HCT116 (cell line): Measurements from ENCODE around the gene DENND1A. TPM values are rescaled to one million over a fixed set of nuclear protein-coding genes. Genes with fewer than 3 reads are reported as not detected.

Experiments
- ATAC-seq: fragments of 200-7000 bp; cut with Tn5 transposase; 2 replicates; pipeline ENCODE4 v1.9.1; 2020; ENCODE audit warnings: mild to moderate bottlenecking, moderate library complexity
- BruUV-seq: library from RNA; stranded (reverse); fragments of 400-500 nt; replicated peaks from 2 replicates; lab custom pipeline; 2021; lab: Mats Ljungman, UMichigan
- CTCF ChIA-PET: fragments of 300-600 bp; sonication (Branson Sonifier 250); formaldehyde crosslinking; loops from one replicate; lab custom pipeline; 2021; ENCODE audit warnings: antibody characterized with exemption; lab: Charles Lee
- POLR2A ChIA-PET: fragments of 300-600, 350-600 bp; sonication (Branson Sonifier 250); formaldehyde crosslinking; loops from one replicate; lab custom pipeline; 2021; ENCODE audit warnings: antibody characterized with exemption; lab: Charles Lee
- RAD21 ChIA-PET, 2 experiments: fragments of 300-600 bp; sonication (Branson Sonifier 250); formaldehyde crosslinking; loops; one replicate each; lab custom pipeline; 2023; ENCODE audit warnings: low total read pairs in 2 of 2; ENCODE audit not compliant: uncharacterized antibody in 2 of 2, unreplicated experiment in 2 of 2, low non-redundant PET in 1 of 2; lab: Charles Lee
- DNase-seq: peaks from one replicate; pipeline ENCODE4 v3.0.0-alpha.2; 2010; ENCODE audit warnings: low read depth, low spot score
- H2AFZ ChIP-seq: fragments of 200-600 bp; shearing (Covaris generic), sonication (generic); 2 replicates; pipeline ENCODE4 v1.6.1; 2017; ENCODE audit warnings: low read depth, mixed run types, mixed read lengths, antibody characterized with exemption, low read length; ENCODE audit not compliant: poor library complexity, severe bottlenecking
- H3K27ac ChIP-seq: 2 replicates; pipeline ENCODE4 v1.5.1; 2012; ENCODE audit warnings: low read depth, low read length
- H3K27me3 ChIP-seq: fragments of 200-600 bp; sonication (generic); 2 replicates; pipeline ENCODE4 v1.6.1; 2016; ENCODE audit warnings: mixed run types, low read length, mixed read lengths; ENCODE audit not compliant: insufficient read depth
- H3K36me3 ChIP-seq, 2 experiments: fragments of 200-500 bp in 1 of 2; fragments of 200-600 bp in 1 of 2; sonication (Bioruptor generic) in 1 of 2; sonication (generic) in 1 of 2; 2 replicates each; pipeline versions ENCODE4 v1.5.1 to v1.6.1; 2014 to 2016; ENCODE audit warnings: low read length in 2 of 2, inconsistent platforms in 1 of 2, mixed read lengths in 1 of 2, mixed run types in 1 of 2; ENCODE audit not compliant: insufficient read depth in 2 of 2, control insufficient read depth in 1 of 2
- H3K4me1 ChIP-seq, 2 experiments: fragments of 200-600 bp in 1 of 2; sonication (generic) in 1 of 2; 2 replicates each; pipeline versions ENCODE4 v1.5.1 to v1.6.1; 2012 to 2017; ENCODE audit warnings: low read length in 2 of 2, inconsistent platforms in 1 of 2, mild to moderate bottlenecking in 1 of 2, mixed read lengths in 1 of 2, mixed run types in 1 of 2, moderate library complexity in 1 of 2; ENCODE audit not compliant: insufficient read depth in 2 of 2, control insufficient read depth in 1 of 2
- H3K4me2 ChIP-seq: fragments of 200-600 bp; sonication (generic); 2 replicates; pipeline ENCODE4 v1.6.1; 2017; ENCODE audit warnings: mixed run types, low read length, mixed read lengths
- H3K4me3 ChIP-seq, 2 experiments: fragments of 200-600 bp in 1 of 2; sonication (generic) in 1 of 2; replicated peaks in 1 of 2; 2 replicates each; pipeline ENCODE4 v1.5.1; 2011 to 2016; ENCODE audit warnings: low read length in 2 of 2, control low read depth in 1 of 2, low read depth in 1 of 2, mild to moderate bottlenecking in 1 of 2, mixed read lengths in 1 of 2, mixed run types in 1 of 2
- H3K79me2 ChIP-seq: fragments of 200-600 bp; sonication (generic); 2 replicates; pipeline ENCODE4 v1.6.1; 2017; ENCODE audit warnings: mild to moderate bottlenecking, mixed run types, low read length, moderate library complexity, mixed read lengths; ENCODE audit not compliant: insufficient read depth
- H3K9ac ChIP-seq: fragments of 200-600 bp; sonication (generic); 2 replicates; pipeline ENCODE4 v1.6.1; 2016; ENCODE audit warnings: low read length, mixed read lengths
- H3K9me2 ChIP-seq: fragments of 200-600 bp; sonication (generic), shearing (Covaris generic); 2 replicates; pipeline ENCODE4 v1.6.1; 2017; ENCODE audit warnings: mixed run types, mild to moderate bottlenecking, moderate library complexity; ENCODE audit not compliant: insufficient read depth
- H3K9me3 ChIP-seq, 2 experiments: fragments of 200-500 bp in 1 of 2; fragments of 200-600 bp in 1 of 2; sonication (Bioruptor generic) in 1 of 2; sonication (generic) in 1 of 2; 2 replicates each; pipeline ENCODE4 v1.6.1; 2014 to 2017; ENCODE audit warnings: low read length in 2 of 2, mixed read lengths in 2 of 2, inconsistent platforms in 1 of 2, low read depth in 1 of 2, mild to moderate bottlenecking in 1 of 2, mixed run types in 1 of 2, moderate library complexity in 1 of 2; ENCODE audit not compliant: control insufficient read depth in 1 of 2, insufficient read depth in 1 of 2
- H4K20me1 ChIP-seq: fragments of 200-600 bp; sonication (generic), shearing (Covaris generic); 2 replicates; pipeline ENCODE4 v1.6.1; 2017; ENCODE audit warnings: mixed run types, mild to moderate bottlenecking, moderate library complexity; ENCODE audit not compliant: insufficient read depth
- CBX3 ChIP-seq: IDR thresholded peaks from 2 replicates; pipeline ENCODE4 v1.6.1; 2012; ENCODE audit warnings: low read depth
- CEBPB ChIP-seq: IDR thresholded peaks from 2 replicates; pipeline ENCODE4 v1.6.1; 2012; ENCODE audit warnings: low read depth
- EGR1 ChIP-seq: IDR thresholded peaks from 2 replicates; pipeline ENCODE4 v1.6.1; 2012; ENCODE audit warnings: low read depth
- EZH2 ChIP-seq: fragments of 200-600 bp; sonication (generic); IDR thresholded peaks from 2 replicates; pipeline ENCODE4 v1.6.1; 2017; ENCODE audit warnings: antibody characterized with exemption, mixed run types
- EZH2phosphoT487 ChIP-seq: fragments of 200-600 bp; IDR thresholded peaks from 2 replicates; pipeline ENCODE4 v1.6.1; 2018; ENCODE audit warnings: antibody characterized with exemption, borderline replicate concordance
- FOSL1 ChIP-seq: IDR thresholded peaks from 2 replicates; pipeline ENCODE4 v1.6.1; 2012; ENCODE audit warnings: low read depth
- JUND ChIP-seq: IDR thresholded peaks from 2 replicates; pipeline ENCODE4 v1.6.1; 2012
- POLR2A ChIP-seq: IDR thresholded peaks from 2 replicates; pipeline ENCODE4 v1.7.0; 2011; ENCODE audit warnings: borderline replicate concordance; ENCODE audit not compliant: insufficient read depth, insufficient read length; ENCODE audit errors: extremely low read depth
- POLR2AphosphoS5 ChIP-seq: IDR thresholded peaks from 2 replicates; pipeline ENCODE4 v1.6.1; 2011; ENCODE audit warnings: mild to moderate bottlenecking, low read depth, low read length, moderate library complexity
- RAD21 ChIP-seq: IDR thresholded peaks from 2 replicates; pipeline ENCODE4 v1.6.1; 2012; ENCODE audit warnings: low read depth, mild to moderate bottlenecking
- SIN3A ChIP-seq: IDR thresholded peaks from 2 replicates; pipeline ENCODE4 v1.6.1; 2012; ENCODE audit warnings: low read depth
- YY1 ChIP-seq: IDR thresholded peaks from 2 replicates; pipeline ENCODE4 v1.6.1; 2011; ENCODE audit warnings: low read length, low read depth, moderate library complexity, mild to moderate bottlenecking; ENCODE audit not compliant: insufficient replicate concordance; ENCODE audit errors: extremely low read depth
- ZNF274 ChIP-seq: fragments of 200-500 bp; sonication (Bioruptor generic); IDR thresholded peaks from 2 replicates; pipeline ENCODE4 v1.6.1; 2014; ENCODE audit warnings: mild to moderate bottlenecking, low read depth, low read length, inconsistent platforms
- intact Hi-C: fragments of 100-400 bp; cut with micrococcal nuclease; formaldehyde crosslinking; loops from 2 replicates; pipeline ENCODE4 v1.10.0; 2022
- total RNA-seq: library from RNA; stranded (reverse); gene quantifications from one replicate; pipeline ENCODE4 v1.2.1, GENCODE V29; 2021; ENCODE audit not compliant: unreplicated experiment
- TF ChIP-seq, protein P1 (sequence below): IDR thresholded peaks from 2 replicates; pipeline ENCODE4 v1.6.1; 2012
- TF ChIP-seq, protein P2 (sequence below): IDR thresholded peaks from 2 replicates; pipeline ENCODE4 v1.6.1; 2012
- TF ChIP-seq, protein P3 (sequence below): IDR thresholded peaks from 2 replicates; pipeline ENCODE4 v1.6.1; 2011; ENCODE audit warnings: mild to moderate bottlenecking, low read length, moderate library complexity; ENCODE audit not compliant: insufficient replicate concordance; ENCODE audit errors: extremely low read depth

The DENND1A gene
- total RNA-seq, 1 experiment from 2014 or later, result 33.0 TPM

DNA sequence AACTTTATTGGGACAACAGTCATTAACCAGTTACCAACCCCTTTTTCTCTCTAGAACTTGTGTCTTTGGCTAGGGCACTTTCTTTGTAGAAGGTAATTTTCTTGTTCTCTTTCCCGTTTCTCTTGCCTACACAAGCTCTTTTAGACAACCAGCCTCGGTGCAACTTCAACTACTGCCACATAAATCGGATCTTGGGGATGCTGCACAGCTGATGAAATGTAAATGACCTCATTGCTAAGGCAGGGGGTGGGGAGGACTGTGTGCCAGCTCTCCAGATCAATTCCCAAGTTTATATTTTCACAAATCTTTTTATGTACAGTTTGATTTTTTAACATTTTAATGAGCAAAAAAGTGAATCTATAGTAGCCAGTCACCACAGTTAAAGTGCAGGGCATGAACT lies 157.6 kb downstream of the DENND1A start:
- RAD21 ChIA-PET, result no interaction called here
- Histone ChIP-seq H3K9ac (no peak overlapping the region), H3K79me2 (no peaks in the 10 kb centered on the region), H3K4me3 (no peak overlapping the region), H3K4me1 (no peaks in the 10 kb centered on the region), H3K27ac (no peak overlapping the region), H3K36me3 (no peaks in the 10 kb centered on the region), H2AFZ (no peak overlapping the region), H3K27me3 (no peaks in the 10 kb centered on the region), H3K9me2 (no peaks in the 10 kb centered on the region), H3K4me2 (no peak overlapping the region), H4K20me1 (no peaks in the 10 kb centered on the region), H3K9me3 (no peaks in the 10 kb centered on the region)
- CTCF ChIA-PET, result no interaction called here
- POLR2A ChIA-PET, result no interaction called here
- intact Hi-C loops, result no loop called here
- DNase-seq (no peak), ATAC-seq (no peak)
- TF ChIP-seq, protein P1, sequence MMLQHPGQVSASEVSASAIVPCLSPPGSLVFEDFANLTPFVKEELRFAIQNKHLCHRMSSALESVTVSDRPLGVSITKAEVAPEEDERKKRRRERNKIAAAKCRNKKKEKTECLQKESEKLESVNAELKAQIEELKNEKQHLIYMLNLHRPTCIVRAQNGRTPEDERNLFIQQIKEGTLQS, result no peak
- TF ChIP-seq, protein P2, sequence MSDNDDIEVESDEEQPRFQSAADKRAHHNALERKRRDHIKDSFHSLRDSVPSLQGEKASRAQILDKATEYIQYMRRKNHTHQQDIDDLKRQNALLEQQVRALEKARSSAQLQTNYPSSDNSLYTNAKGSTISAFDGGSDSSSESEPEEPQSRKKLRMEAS, result no peak
- TF ChIP-seq JUND (no peak), FOSL1 (no peak), RAD21 (no peak), YY1 (no peak), EGR1 (no peak), CBX3 (no peak), EZH2 (no peak), POLR2AphosphoS5 (no peak), CEBPB (no peak), SIN3A (no peak), ZNF274 (no peak), POLR2A (no peak), EZH2phosphoT487 (no peak)
- TF ChIP-seq, protein P3, sequence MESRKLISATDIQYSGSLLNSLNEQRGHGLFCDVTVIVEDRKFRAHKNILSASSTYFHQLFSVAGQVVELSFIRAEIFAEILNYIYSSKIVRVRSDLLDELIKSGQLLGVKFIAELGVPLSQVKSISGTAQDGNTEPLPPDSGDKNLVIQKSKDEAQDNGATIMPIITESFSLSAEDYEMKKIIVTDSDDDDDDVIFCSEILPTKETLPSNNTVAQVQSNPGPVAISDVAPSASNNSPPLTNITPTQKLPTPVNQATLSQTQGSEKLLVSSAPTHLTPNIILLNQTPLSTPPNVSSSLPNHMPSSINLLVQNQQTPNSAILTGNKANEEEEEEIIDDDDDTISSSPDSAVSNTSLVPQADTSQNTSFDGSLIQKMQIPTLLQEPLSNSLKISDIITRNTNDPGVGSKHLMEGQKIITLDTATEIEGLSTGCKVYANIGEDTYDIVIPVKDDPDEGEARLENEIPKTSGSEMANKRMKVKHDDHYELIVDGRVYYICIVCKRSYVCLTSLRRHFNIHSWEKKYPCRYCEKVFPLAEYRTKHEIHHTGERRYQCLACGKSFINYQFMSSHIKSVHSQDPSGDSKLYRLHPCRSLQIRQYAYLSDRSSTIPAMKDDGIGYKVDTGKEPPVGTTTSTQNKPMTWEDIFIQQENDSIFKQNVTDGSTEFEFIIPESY, result no peak
- no TSS peak for BruUV-seq
